Measurements from ENCODE around the gene RPS16. TPM values are rescaled to one million over a fixed set of nuclear protein-coding genes. Genes with fewer than 3 reads are reported as not detected.
A peak's percentile ranks its signal among the peaks of the same experiment; 100 is the strongest.

The RPS16 gene
- total and polyA plus RNA-seq, 2 experiments from 2014 or later, result 207 to 1,901 TPM

DNA sequence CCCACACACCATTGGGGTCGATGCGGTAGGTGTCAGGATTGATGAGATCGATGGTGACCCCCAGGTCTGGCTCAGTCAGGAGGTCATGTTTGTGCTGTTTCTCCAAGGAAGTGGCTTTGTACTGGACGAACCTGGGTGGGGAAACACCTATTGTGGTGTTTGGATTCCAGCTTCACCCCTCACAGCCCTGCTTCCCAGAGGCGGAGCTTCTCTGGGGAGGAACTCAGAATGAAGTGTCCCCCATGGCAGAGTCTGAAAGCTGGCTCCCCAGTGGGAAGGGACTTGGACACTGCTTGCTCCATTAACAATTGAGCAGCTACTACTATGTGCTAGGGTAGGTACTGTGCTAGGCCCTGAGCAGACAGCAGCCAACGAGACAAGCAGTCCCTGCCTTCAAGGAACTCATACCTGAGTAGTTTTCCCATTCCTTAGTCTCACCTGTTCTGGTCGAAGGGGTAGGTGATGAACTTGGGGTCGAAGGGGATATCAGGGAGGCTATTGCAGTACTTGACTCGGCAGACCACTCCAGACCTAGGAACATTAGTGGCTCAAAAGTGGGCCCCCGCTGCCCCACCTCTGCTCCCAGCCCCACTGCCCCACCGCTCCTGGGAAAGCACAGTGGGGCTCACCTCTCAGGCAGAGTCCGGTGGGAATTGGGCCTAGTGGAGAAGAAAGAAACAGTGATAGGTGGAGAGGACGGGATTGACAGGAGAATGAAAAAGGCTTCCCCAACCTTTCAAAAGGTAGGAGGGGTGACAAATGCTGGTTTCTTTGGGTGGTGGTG, 45.9 kb downstream of the RPS16 start:
- DNase-seq (ENCODE audit: low spot score) (peak; percentile 34), ATAC-seq (no peak)
- no peaks in the 10 kb centered on the region for H3K9me2 ChIP-seq (ENCODE audit: insufficient read depth)
- peak overlapping the region; percentile 97 for H3K27ac ChIP-seq (ENCODE audit: low read depth)
- H3K79me2 ChIP-seq (replicated peaks; ENCODE audit: insufficient read depth), result peaks cover 13% of the 10 kb centered on the region
- Mint-ChIP-seq H3K9me3 (peaks cover 3% of the 10 kb centered on the region; the same call in 1 of the 3 replicates), H3K36me3 (ENCODE audit: low read depth) (peaks cover 68% of the 10 kb centered on the region), H3K4me1 (peaks cover 21% of the 10 kb centered on the region), H3K4me3 (peak overlapping the region; percentile 97), H3K27me3 (ENCODE audit: insufficient read depth, low read depth, poor library complexity) (peaks cover 30% of the 10 kb centered on the region), H3K27ac (peak overlapping the region; percentile 100)
- H3K4me1 ChIP-seq (ENCODE audit: insufficient read depth), result peaks cover 11% of the 10 kb centered on the region
- peaks cover 17% of the 10 kb centered on the region for H4K20me1 ChIP-seq (replicated peaks; ENCODE audit: insufficient read depth)
- peaks cover 21% of the 10 kb centered on the region; the same call in 1 of the 2 replicates for H3F3A ChIP-seq (replicated peaks; ENCODE audit: low read depth)
- 0 out of 2 replicates have a peak, but pooled peaks cover 10% of the 10 kb centered on the region for H3K36me3 ChIP-seq (ENCODE audit: insufficient read depth)
- H3K4me3 ChIP-seq, result peak overlapping the region; percentile 78
- TF ChIP-seq, protein P1, sequence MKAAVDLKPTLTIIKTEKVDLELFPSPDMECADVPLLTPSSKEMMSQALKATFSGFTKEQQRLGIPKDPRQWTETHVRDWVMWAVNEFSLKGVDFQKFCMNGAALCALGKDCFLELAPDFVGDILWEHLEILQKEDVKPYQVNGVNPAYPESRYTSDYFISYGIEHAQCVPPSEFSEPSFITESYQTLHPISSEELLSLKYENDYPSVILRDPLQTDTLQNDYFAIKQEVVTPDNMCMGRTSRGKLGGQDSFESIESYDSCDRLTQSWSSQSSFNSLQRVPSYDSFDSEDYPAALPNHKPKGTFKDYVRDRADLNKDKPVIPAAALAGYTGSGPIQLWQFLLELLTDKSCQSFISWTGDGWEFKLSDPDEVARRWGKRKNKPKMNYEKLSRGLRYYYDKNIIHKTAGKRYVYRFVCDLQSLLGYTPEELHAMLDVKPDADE (IDR thresholded peaks at IDR 0.05), result no peak
- no peak for TF ChIP-seq POLR2AphosphoS5 (IDR thresholded peaks at IDR 0.05; ENCODE audit: low read depth)
- TF ChIP-seq, protein P2, sequence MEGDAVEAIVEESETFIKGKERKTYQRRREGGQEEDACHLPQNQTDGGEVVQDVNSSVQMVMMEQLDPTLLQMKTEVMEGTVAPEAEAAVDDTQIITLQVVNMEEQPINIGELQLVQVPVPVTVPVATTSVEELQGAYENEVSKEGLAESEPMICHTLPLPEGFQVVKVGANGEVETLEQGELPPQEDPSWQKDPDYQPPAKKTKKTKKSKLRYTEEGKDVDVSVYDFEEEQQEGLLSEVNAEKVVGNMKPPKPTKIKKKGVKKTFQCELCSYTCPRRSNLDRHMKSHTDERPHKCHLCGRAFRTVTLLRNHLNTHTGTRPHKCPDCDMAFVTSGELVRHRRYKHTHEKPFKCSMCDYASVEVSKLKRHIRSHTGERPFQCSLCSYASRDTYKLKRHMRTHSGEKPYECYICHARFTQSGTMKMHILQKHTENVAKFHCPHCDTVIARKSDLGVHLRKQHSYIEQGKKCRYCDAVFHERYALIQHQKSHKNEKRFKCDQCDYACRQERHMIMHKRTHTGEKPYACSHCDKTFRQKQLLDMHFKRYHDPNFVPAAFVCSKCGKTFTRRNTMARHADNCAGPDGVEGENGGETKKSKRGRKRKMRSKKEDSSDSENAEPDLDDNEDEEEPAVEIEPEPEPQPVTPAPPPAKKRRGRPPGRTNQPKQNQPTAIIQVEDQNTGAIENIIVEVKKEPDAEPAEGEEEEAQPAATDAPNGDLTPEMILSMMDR (conservative IDR thresholded peaks at IDR 0.05; ENCODE audit: low read depth in 2 of 2), result no peak
- H3K4me2 ChIP-seq, result peak overlapping the region; percentile 88
- H2AFZ ChIP-seq, result peak overlapping the region; percentile 73; the same call in 1 of the 2 replicates
- H3K27me3 ChIP-seq (ENCODE audit: insufficient read depth), result no peaks in the 10 kb centered on the region

DNA sequence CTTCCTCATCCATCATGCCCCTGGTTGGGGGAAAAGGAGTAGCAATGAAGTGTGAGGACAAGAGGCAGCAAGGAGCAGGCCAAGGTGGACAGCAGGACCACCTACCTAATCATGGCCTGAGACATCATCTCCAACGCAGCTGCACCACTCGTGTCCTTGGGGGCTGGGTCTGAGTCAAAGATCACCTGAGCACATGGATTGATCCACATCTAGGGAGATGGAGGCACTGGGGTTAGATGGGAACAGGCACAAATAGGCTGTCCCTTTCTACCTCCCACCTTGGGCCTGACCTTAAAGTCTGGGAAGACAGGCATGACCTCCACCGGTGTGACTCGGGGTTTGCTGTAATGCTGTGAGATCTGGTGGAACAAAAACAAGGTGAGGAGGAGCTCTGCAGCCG, 47.1 kb downstream of the RPS16 start:
- no peak overlapping the region for H3K27ac ChIP-seq (ENCODE audit: low read depth)
- H2AFZ ChIP-seq, result no peak overlapping the region
- H3K36me3 Mint-ChIP-seq (ENCODE audit: low read depth), result peaks cover 69% of the 10 kb centered on the region
- peaks cover 13% of the 10 kb centered on the region for H3K79me2 ChIP-seq (replicated peaks; ENCODE audit: insufficient read depth)
- peaks cover 12% of the 10 kb centered on the region for H3K4me1 ChIP-seq (ENCODE audit: insufficient read depth)
- no peak for ATAC-seq
- H3K36me3 ChIP-seq (ENCODE audit: insufficient read depth), result 0 out of 2 replicates have a peak, but pooled peaks cover 5% of the 10 kb centered on the region
- H3K4me3 Mint-ChIP-seq, result peak overlapping the region; percentile 39; the same call in 2 of the 3 replicates
- no peak overlapping the region for H3K27ac Mint-ChIP-seq
- H3K27me3 ChIP-seq (ENCODE audit: insufficient read depth), result no peaks in the 10 kb centered on the region
- peaks cover 30% of the 10 kb centered on the region for H3K27me3 Mint-ChIP-seq (ENCODE audit: insufficient read depth, low read depth, poor library complexity)
- no peak overlapping the region for H3K4me2 ChIP-seq
- H3K4me3 ChIP-seq, result no peak overlapping the region
- DNase-seq (ENCODE audit: low spot score), result no peak
- peaks cover 24% of the 10 kb centered on the region for H3K4me1 Mint-ChIP-seq
- no peaks in the 10 kb centered on the region for H3K9me2 ChIP-seq (ENCODE audit: insufficient read depth)
- H4K20me1 ChIP-seq (replicated peaks; ENCODE audit: insufficient read depth), result peaks cover 17% of the 10 kb centered on the region
- no peak for TF ChIP-seq POLR2AphosphoS5 (IDR thresholded peaks at IDR 0.05; ENCODE audit: low read depth)
- peaks cover 3% of the 10 kb centered on the region; the same call in 1 of the 3 replicates for H3K9me3 Mint-ChIP-seq
- H3F3A ChIP-seq (replicated peaks; ENCODE audit: low read depth), result peaks cover 20% of the 10 kb centered on the region; the same call in 1 of the 2 replicates

DNA sequence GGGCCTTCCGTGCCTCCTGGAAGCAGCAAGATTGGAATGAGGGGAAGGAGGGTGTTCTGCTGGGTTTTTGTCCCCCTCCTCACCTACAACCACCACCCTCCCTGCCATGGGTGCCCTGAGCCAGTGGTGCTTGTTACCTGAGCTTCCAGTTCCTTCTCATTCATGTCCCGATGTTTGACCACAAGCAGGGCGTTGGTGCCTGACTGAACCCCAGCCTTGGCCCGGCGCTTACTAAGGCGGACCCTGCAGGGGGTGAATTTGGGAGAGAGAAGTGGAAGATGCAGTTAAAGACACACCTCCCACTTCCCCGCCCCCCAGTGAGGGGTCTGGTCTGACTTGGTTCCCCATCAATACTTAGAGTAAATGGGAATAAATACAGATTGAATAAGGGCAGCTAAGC, 49.2 kb downstream of the RPS16 start:
- H3K27ac Mint-ChIP-seq, result no peak overlapping the region
- H3K4me3 Mint-ChIP-seq, result no peak overlapping the region
- peaks cover 18% of the 10 kb centered on the region for H3K4me1 Mint-ChIP-seq
- H3K36me3 Mint-ChIP-seq (ENCODE audit: low read depth), result peaks cover 71% of the 10 kb centered on the region
- ATAC-seq (no peak), DNase-seq (ENCODE audit: low spot score) (no peak)
- peak overlapping the region; percentile 76; the same call in 1 of the 2 replicates for H3K27ac ChIP-seq (ENCODE audit: low read depth)
- no peak overlapping the region for H2AFZ ChIP-seq
- no peak overlapping the region for H3K4me2 ChIP-seq
- no peaks in the 10 kb centered on the region for H3K27me3 ChIP-seq (ENCODE audit: insufficient read depth)
- H4K20me1 ChIP-seq (replicated peaks; ENCODE audit: insufficient read depth), result peaks cover 19% of the 10 kb centered on the region
- peaks cover 19% of the 10 kb centered on the region; the same call in 1 of the 2 replicates for H3F3A ChIP-seq (replicated peaks; ENCODE audit: low read depth)
- H3K4me1 ChIP-seq (ENCODE audit: insufficient read depth), result peaks cover 12% of the 10 kb centered on the region
- no peaks in the 10 kb centered on the region; the same call in 1 of the 2 replicates for H3K79me2 ChIP-seq (replicated peaks; ENCODE audit: insufficient read depth)
- peaks cover 33% of the 10 kb centered on the region for H3K27me3 Mint-ChIP-seq (ENCODE audit: insufficient read depth, low read depth, poor library complexity)
- no peaks in the 10 kb centered on the region for H3K9me2 ChIP-seq (ENCODE audit: insufficient read depth)
- peaks cover 5% of the 10 kb centered on the region; the same call in 1 of the 2 replicates for H3K36me3 ChIP-seq (ENCODE audit: insufficient read depth)
- no peak overlapping the region for H3K4me3 ChIP-seq
- peaks cover 2% of the 10 kb centered on the region; the same call in 1 of the 3 replicates for H3K9me3 Mint-ChIP-seq
- TF ChIP-seq, protein P2 (conservative IDR thresholded peaks at IDR 0.05; ENCODE audit: low read depth in 2 of 2), result no peak
- no peak for TF ChIP-seq ZNF114 (CRISPR knock-in tag; IDR thresholded peaks at IDR 0.05)

Measured in GM23338 (cell line).